WI38 (cell line): ENCODE results near the gene NBEA.
A peak's percentile ranks its signal among the peaks of the same experiment; 100 is the strongest.

Experiments
- H3K4me3 ChIP-seq: 2 replicates; pipeline ENCODE4 v1.5.1; 2011; ENCODE audit warnings: low read depth, mild to moderate bottlenecking, control low read depth, low read length
- TF ChIP-seq, protein P1 (sequence below): IDR thresholded peaks from 2 replicates; pipeline ENCODE4 v1.5.1; 2012; ENCODE audit warnings: low read depth, mild to moderate bottlenecking, control low read depth, low read length

The NBEA gene

GRCh38 chr13:35693134-35693784 is 751.2 kb downstream of the NBEA start:
- TF ChIP-seq, protein P1, sequence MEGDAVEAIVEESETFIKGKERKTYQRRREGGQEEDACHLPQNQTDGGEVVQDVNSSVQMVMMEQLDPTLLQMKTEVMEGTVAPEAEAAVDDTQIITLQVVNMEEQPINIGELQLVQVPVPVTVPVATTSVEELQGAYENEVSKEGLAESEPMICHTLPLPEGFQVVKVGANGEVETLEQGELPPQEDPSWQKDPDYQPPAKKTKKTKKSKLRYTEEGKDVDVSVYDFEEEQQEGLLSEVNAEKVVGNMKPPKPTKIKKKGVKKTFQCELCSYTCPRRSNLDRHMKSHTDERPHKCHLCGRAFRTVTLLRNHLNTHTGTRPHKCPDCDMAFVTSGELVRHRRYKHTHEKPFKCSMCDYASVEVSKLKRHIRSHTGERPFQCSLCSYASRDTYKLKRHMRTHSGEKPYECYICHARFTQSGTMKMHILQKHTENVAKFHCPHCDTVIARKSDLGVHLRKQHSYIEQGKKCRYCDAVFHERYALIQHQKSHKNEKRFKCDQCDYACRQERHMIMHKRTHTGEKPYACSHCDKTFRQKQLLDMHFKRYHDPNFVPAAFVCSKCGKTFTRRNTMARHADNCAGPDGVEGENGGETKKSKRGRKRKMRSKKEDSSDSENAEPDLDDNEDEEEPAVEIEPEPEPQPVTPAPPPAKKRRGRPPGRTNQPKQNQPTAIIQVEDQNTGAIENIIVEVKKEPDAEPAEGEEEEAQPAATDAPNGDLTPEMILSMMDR = no peak

DNA sequence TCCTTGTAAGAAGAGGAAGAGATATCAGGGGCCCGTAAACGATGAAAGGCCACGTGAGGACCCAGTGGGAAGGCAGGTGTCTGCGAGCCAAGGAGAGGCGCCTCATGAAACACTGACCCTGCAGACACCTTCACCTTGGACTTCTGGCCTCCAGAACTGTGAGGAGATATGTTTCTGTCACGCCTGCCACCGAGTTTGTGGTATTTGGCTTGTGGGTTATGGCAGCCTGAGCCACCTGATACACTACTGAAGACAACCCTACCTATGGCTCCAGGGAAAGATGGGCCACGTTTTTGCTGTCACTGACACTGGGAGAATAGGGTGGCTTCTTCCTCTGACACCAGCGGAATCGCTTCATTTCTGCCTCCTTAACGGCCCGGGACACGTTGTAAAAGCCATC is 752.0 kb downstream of the NBEA start:
- no peak overlapping the region for H3K4me3 ChIP-seq
- TF ChIP-seq, protein P1 = no peak

More at GRCh38 chr13:35693134-35693784, 751.2 kb downstream of the NBEA start:
- H3K4me3 ChIP-seq = no peak overlapping the region

GRCh38 chr13:35694549-35695447 is 752.7 kb downstream of the NBEA start:
- TF ChIP-seq, protein P1 = no peak
- H3K4me3 ChIP-seq = no peak overlapping the region

GRCh38 chr13:35695448-35695770 is 753.3 kb downstream of the NBEA start:
- TF ChIP-seq, protein P1 = no peak
- no peak overlapping the region for H3K4me3 ChIP-seq

DNA sequence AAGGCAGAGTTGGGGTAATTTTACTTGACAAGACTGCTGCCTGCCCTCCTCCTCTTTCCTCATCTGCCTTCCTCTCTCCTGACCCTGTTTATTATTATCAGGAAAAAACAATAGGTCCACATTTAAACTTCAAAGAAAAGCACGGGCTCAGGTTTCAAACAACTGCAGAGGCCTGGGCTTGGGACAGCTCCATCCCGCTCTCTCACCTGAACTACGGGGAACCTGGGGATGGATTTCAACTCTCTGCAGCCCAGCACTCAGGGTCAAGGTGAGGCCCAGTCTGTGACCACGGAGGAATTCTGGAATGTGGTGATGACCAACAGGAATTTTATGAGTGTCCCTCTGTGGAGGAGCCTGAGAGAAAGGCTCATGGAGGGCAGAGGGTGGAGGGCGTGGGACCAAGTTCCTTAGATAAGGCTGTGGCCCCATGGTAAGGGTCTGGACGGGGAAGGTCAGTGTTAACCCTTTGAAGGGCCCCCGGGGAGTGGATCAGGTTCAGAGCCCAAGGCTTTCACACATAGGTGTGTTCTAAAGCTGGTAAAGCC is 755.2 kb downstream of the NBEA start:
- no peak overlapping the region for H3K4me3 ChIP-seq
- TF ChIP-seq, protein P1 = no peak

DNA sequence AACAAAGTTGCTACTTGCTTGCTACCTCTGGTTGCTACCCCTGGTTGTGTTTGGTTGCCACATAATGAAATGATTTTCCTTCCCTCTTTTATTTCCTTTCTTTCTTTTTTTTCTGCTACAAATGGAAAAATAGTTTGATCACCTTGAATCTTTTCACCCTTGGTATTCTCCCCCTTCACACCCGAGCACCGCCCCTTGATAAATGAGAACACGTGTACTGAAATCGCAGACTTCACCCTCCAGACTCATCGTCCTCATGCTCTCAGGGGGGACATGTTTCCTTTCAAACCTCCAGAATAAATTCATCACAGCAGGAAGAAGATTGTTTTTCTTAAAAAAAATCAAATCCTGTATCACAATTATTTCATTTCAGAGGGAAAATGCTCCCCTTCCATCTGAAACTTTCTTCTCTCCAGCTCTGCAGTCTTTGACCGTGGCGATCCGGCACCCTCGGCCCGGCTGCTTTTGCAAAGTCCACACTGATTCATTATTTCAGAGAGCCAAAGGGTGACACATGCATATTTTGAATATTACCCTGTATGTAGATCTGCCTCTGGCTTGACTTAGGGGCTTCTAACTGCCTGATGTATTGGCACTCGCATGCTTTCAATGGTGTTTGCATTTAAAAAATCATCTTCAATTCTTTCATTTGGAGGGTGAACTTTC is 757.0 kb downstream of the NBEA start:
- TF ChIP-seq, protein P1 = no peak
- peak overlapping the region; percentile 5; the same call in 1 of the 2 replicates for H3K4me3 ChIP-seq
